Testis (tissue), 2 donors: Measurements from ENCODE around the gene RPTOR.

ENCODE experiments used
- CTCF ChIP-seq, 3 experiments: fragments of 450-650 bp in 2 of 3; fragments of 200-600 bp in 1 of 3; sonication (generic) in 1 of 3; IDR thresholded peaks; one replicate each; pipeline ENCODE4 v1.5.1; 2016 to 2019; ENCODE audit warnings: antibody characterized with exemption in 3 of 3, mild to moderate bottlenecking in 2 of 3, moderate library complexity in 1 of 3
- POLR2A ChIP-seq: fragments of 450-650 bp; IDR thresholded peaks from one replicate; pipeline ENCODE4 v1.6.1; 2017; ENCODE audit warnings: antibody characterized with exemption, mild to moderate bottlenecking, moderate library complexity

DNA sequence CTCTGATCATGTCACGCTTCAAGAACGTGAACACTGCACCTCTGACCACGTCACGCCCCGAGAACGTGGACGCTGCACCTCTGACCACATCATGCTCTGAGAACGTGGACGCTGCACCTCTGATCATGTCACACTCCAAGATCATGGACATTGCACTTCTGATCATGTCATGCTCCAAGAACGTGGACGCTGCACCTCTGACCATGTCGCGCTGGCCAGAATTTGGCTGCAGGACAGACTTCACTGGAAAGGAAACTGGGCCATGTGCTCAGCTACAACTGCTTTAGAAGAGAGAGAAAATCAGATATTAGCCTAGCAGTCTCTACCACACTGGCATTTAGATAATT is 182.7 kb downstream of the RPTOR start:
- TF ChIP-seq CTCF (IDR thresholded peaks at IDR 0.05) (no peak), POLR2A (no peak)
